Measurements from ENCODE around the gene SAMD1. TPM values are rescaled to one million over a fixed set of nuclear protein-coding genes. Genes with fewer than 3 reads are reported as not detected.
"Not testable (repeated sequence)": the region's sequence is repeated elsewhere in the genome, so short reads cannot be mapped to it uniquely, and the experiment has no call there.

Gene SAMD1
- total RNA-seq, 1 donor from 2014 or later = 64.7 TPM

GRCh38 chr19:14050512-14050911 lies 40.0 kb downstream of the SAMD1 start:
- H3K4me1 Mint-ChIP-seq (ENCODE audit: low read depth) = no peaks in the 10 kb centered on the region
- H3K4me3 Mint-ChIP-seq (ENCODE audit: low read depth) = no peak overlapping the region
- H3K9me3 Mint-ChIP-seq (ENCODE audit: low read depth) = no peaks in the 10 kb centered on the region
- H3K36me3 Mint-ChIP-seq (ENCODE audit: insufficient read depth) = peaks cover 3% of the 10 kb centered on the region
- no peak overlapping the region for H3K27ac Mint-ChIP-seq
- DNase-seq (ENCODE audit: low spot score, unreplicated experiment) = no peak
- TF ChIP-seq, protein P1, sequence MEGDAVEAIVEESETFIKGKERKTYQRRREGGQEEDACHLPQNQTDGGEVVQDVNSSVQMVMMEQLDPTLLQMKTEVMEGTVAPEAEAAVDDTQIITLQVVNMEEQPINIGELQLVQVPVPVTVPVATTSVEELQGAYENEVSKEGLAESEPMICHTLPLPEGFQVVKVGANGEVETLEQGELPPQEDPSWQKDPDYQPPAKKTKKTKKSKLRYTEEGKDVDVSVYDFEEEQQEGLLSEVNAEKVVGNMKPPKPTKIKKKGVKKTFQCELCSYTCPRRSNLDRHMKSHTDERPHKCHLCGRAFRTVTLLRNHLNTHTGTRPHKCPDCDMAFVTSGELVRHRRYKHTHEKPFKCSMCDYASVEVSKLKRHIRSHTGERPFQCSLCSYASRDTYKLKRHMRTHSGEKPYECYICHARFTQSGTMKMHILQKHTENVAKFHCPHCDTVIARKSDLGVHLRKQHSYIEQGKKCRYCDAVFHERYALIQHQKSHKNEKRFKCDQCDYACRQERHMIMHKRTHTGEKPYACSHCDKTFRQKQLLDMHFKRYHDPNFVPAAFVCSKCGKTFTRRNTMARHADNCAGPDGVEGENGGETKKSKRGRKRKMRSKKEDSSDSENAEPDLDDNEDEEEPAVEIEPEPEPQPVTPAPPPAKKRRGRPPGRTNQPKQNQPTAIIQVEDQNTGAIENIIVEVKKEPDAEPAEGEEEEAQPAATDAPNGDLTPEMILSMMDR (IDR thresholded peaks at IDR 0.05; ENCODE audit: unreplicated experiment) = no peak
- H3K27me3 Mint-ChIP-seq = peaks cover 18% of the 10 kb centered on the region

- Mint-ChIP-seq H3K4me3 (ENCODE audit: low read depth) (no peak overlapping the region), H3K27me3 (no peaks in the 10 kb centered on the region), H3K4me1 (ENCODE audit: low read depth) (no peaks in the 10 kb centered on the region), H3K27ac (no peak overlapping the region), H3K9me3 (ENCODE audit: low read depth) (no peaks in the 10 kb centered on the region), H3K36me3 (ENCODE audit: insufficient read depth) (peaks cover 2% of the 10 kb centered on the region)
- TF ChIP-seq, protein P1 (IDR thresholded peaks at IDR 0.05; ENCODE audit: unreplicated experiment) = peak; percentile 66
- no peak for DNase-seq (ENCODE audit: low spot score, unreplicated experiment)
Measured at GRCh38 chr19:14048443-14049153, 42.0 kb downstream of the SAMD1 start.

- H3K4me3 Mint-ChIP-seq (ENCODE audit: low read depth); H3K4me1 Mint-ChIP-seq (ENCODE audit: low read depth); H3K27ac Mint-ChIP-seq; DNase-seq (ENCODE audit: low spot score, unreplicated experiment); H3K9me3 Mint-ChIP-seq (ENCODE audit: low read depth); H3K27me3 Mint-ChIP-seq; H3K36me3 Mint-ChIP-seq (ENCODE audit: insufficient read depth): not testable (repeated sequence)
Measured at GRCh38 chr19:14047866-14048265, 42.7 kb downstream of the SAMD1 start.

- not testable (repeated sequence) for H3K9me3 Mint-ChIP-seq (ENCODE audit: low read depth); H3K4me3 Mint-ChIP-seq (ENCODE audit: low read depth); H3K27me3 Mint-ChIP-seq; H3K36me3 Mint-ChIP-seq (ENCODE audit: insufficient read depth); H3K4me1 Mint-ChIP-seq (ENCODE audit: low read depth); DNase-seq (ENCODE audit: low spot score, unreplicated experiment)
- H3K27ac Mint-ChIP-seq = peak overlapping the region; percentile 41
- TF ChIP-seq, protein P1 (IDR thresholded peaks at IDR 0.05; ENCODE audit: unreplicated experiment) = peak; percentile 60
Measured at GRCh38 chr19:14042659-14043608, 47.6 kb downstream of the SAMD1 start.

DNA sequence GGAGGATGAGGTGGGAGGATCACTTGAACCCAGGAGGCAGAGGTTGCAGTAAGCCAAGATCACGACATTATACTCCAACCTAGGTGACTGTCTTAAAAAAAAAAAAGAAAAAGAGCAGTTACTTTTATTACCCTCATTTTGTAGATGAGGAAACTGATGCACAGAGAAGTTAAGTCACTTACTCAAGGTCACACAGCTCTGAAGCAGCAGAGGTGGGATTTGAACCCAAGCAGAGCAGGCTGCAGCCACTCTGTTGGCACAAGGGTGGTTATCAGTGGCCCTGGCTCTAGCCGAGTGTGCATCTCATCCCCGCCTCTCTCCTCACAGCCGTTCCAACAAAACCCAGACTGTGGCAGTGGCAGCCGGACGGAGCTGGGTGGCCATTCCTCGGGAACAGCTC lies 51.4 kb downstream of the SAMD1 start:
- Mint-ChIP-seq H3K9me3 (ENCODE audit: low read depth) (no peaks in the 10 kb centered on the region), H3K27me3 (no peaks in the 10 kb centered on the region), H3K36me3 (ENCODE audit: insufficient read depth) (no peaks in the 10 kb centered on the region), H3K4me1 (ENCODE audit: low read depth) (no peaks in the 10 kb centered on the region), H3K4me3 (ENCODE audit: low read depth) (no peak overlapping the region), H3K27ac (no peak overlapping the region)
- TF ChIP-seq, protein P1 (IDR thresholded peaks at IDR 0.05; ENCODE audit: unreplicated experiment) = no peak
- no peak for DNase-seq (ENCODE audit: low spot score, unreplicated experiment)

Other genes starting within 250 kb of the SAMD1 start
- gene NANOS3, start 213.6 kb downstream of the SAMD1 start, total RNA-seq = 9.5 and 10.5 TPM in 2 replicates
- gene BRME1, start 184.6 kb downstream of the SAMD1 start, total RNA-seq = 6.1 and 8.9 TPM in 2 replicates
- 69.4 and 74.0 TPM in 2 replicates for gene CC2D1A, start 184.6 kb downstream of the SAMD1 start, total RNA-seq
- gene PODNL1, start 152.3 kb downstream of the SAMD1 start, total RNA-seq = not detected in 2 replicates
- 57.3 and 65.5 TPM in 2 replicates for gene DCAF15, start 138.2 kb downstream of the SAMD1 start, total RNA-seq
- 26.5 and 30.6 TPM in 2 replicates for gene RFX1, start 84.4 kb downstream of the SAMD1 start, total RNA-seq
- not detected in 2 replicates for gene RLN3, start 62.6 kb downstream of the SAMD1 start, total RNA-seq
- gene IL27RA, start 59.0 kb downstream of the SAMD1 start, total RNA-seq = 3.4 and 3.7 TPM in 2 replicates
- 5.7 and 7.7 TPM in 2 replicates for gene PALM3, start 28.7 kb downstream of the SAMD1 start, total RNA-seq
- gene MISP3, start 18.0 kb downstream of the SAMD1 start, total RNA-seq = 3.0 and 3.5 TPM in 2 replicates
- 0.43 TPM in 1 of 2 replicates, not detected in the other for gene C19orf67, start 5.0 kb downstream of the SAMD1 start, total RNA-seq
- gene PRKACA, start 27.0 kb upstream of the SAMD1 start, total RNA-seq = 87.4 and 92.1 TPM in 2 replicates
- gene ASF1B, start 45.8 kb upstream of the SAMD1 start, total RNA-seq = 18.4 TPM in 2 replicates
- gene ADGRL1, start 115.4 kb upstream of the SAMD1 start, total RNA-seq = 54.6 and 55.3 TPM in 2 replicates